ENCODE measurements around the gene MRPS5.

Gene MRPS5

GRCh38 chr2:95082477-95082876, 39.1 kb downstream of the MRPS5 start:
- TF ChIP-seq, protein P1, sequence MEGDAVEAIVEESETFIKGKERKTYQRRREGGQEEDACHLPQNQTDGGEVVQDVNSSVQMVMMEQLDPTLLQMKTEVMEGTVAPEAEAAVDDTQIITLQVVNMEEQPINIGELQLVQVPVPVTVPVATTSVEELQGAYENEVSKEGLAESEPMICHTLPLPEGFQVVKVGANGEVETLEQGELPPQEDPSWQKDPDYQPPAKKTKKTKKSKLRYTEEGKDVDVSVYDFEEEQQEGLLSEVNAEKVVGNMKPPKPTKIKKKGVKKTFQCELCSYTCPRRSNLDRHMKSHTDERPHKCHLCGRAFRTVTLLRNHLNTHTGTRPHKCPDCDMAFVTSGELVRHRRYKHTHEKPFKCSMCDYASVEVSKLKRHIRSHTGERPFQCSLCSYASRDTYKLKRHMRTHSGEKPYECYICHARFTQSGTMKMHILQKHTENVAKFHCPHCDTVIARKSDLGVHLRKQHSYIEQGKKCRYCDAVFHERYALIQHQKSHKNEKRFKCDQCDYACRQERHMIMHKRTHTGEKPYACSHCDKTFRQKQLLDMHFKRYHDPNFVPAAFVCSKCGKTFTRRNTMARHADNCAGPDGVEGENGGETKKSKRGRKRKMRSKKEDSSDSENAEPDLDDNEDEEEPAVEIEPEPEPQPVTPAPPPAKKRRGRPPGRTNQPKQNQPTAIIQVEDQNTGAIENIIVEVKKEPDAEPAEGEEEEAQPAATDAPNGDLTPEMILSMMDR (IDR thresholded peaks at IDR 0.05), result no peak
- H3K4me2 ChIP-seq (ENCODE audit: low read length), result no peak overlapping the region
- no peaks in the 10 kb centered on the region for H3K4me1 ChIP-seq
- no peak overlapping the region for H2AFZ ChIP-seq
- no peaks in the 10 kb centered on the region for H3K9me3 ChIP-seq (ENCODE audit: control insufficient read depth, low read length)
- H3K79me2 ChIP-seq, result no peaks in the 10 kb centered on the region
- H3K4me3 ChIP-seq (ENCODE audit: low read depth, low read length), result no peak overlapping the region
- H3K36me3 ChIP-seq (ENCODE audit: control insufficient read depth, insufficient read depth, low read length), result no peaks in the 10 kb centered on the region
- no peaks in the 10 kb centered on the region for H3K27me3 ChIP-seq (ENCODE audit: control insufficient read depth, insufficient read depth, low read length)
- H3K27ac ChIP-seq, result no peak overlapping the region
- no peak overlapping the region for H3K9ac ChIP-seq

DNA sequence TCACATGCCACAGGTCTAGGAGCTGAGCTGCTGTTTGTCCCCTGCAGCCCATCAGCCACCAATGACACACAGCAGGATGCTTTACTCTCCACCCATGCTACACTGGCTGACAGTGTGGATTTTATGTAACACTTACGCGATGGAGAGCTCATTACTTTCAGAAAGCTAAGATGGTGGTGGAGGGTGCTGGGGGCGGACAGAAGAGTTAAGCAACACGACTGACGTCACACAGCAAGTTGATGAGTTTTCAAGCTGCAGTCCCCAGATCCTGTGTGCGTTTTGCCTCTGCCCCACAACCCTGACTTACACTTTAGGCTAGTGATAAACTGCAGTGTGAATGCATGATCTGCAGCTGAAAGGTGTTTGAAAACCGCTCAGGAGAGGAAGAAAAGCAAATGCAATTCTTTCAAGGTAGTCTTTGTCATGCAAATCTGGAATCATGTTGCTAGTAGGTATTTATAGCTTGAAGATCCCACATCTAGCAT, 42.4 kb downstream of the MRPS5 start:
- Histone ChIP-seq H3K79me2 (no peaks in the 10 kb centered on the region), H3K9me3 (ENCODE audit: control insufficient read depth, low read length) (no peaks in the 10 kb centered on the region), H3K27me3 (ENCODE audit: control insufficient read depth, insufficient read depth, low read length) (no peaks in the 10 kb centered on the region), H3K27ac (no peak overlapping the region), H3K36me3 (ENCODE audit: control insufficient read depth, insufficient read depth, low read length) (no peaks in the 10 kb centered on the region), H3K4me1 (no peaks in the 10 kb centered on the region), H3K9ac (no peak overlapping the region), H2AFZ (no peak overlapping the region), H3K4me2 (ENCODE audit: low read length) (no peak overlapping the region), H3K4me3 (ENCODE audit: low read depth, low read length) (no peak overlapping the region)
- TF ChIP-seq, protein P1 (IDR thresholded peaks at IDR 0.05), result no peak

DNA sequence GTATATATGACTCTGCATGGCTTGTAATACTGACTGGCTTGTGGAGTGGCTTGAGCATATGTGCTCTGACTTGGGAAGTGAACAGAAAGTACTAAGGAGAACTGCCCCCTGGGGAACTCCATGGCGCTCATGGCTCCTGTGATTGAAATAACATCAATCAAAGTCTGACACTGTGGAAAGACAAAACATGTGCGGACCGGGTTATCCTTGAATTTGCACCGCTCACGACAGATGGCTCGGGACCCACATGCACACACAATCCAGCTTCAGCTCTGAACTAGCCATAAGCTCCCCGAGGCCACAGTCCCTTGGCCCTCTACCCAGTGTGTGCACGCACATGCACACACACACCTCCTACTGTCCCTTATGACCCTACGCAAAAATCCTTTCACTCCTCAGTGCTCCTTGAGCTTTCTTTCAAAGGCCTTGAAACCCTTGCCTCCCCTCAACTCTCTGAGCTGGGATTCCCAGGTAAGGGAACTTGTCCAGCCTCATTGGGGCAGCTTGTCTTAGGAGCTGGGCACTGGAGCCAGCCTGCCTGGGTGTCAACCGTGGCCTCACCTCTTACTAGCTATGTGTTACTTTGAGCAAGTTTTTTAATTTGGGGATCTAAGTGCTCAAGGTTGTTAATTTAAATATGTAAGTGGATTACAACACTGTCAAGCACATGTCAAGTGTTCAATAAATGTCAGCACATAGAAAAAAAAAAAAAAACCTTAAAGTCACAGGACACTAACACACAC, 43.6 kb downstream of the MRPS5 start:
- no peak overlapping the region for H2AFZ ChIP-seq
- no peaks in the 10 kb centered on the region for H3K4me1 ChIP-seq
- TF ChIP-seq, protein P1 (IDR thresholded peaks at IDR 0.05), result no peak
- no peaks in the 10 kb centered on the region for H3K79me2 ChIP-seq
- H3K27me3 ChIP-seq (ENCODE audit: control insufficient read depth, insufficient read depth, low read length), result no peaks in the 10 kb centered on the region
- no peaks in the 10 kb centered on the region for H3K9me3 ChIP-seq (ENCODE audit: control insufficient read depth, low read length)
- no peak overlapping the region for H3K4me2 ChIP-seq (ENCODE audit: low read length)
- no peak overlapping the region for H3K4me3 ChIP-seq (ENCODE audit: low read depth, low read length)
- no peak overlapping the region for H3K9ac ChIP-seq
- no peak overlapping the region for H3K27ac ChIP-seq
- no peaks in the 10 kb centered on the region for H3K36me3 ChIP-seq (ENCODE audit: control insufficient read depth, insufficient read depth, low read length)

DNA sequence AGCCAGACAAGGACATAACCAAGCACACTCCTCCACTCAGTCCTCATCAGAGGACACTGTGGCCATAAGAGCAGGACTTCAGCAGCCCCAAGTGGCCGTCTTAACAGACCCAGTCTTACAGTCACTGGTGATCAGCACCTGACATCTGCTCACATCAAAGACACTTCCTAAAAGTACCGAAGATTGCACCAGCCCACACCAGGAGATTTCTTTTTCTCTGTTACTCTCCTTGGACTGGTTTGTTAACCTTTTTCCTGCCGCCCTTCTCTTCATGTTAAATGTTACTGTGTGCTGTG, 44.1 kb downstream of the MRPS5 start:
- H3K9ac ChIP-seq, result no peak overlapping the region

More for the DNA sequence above, 44.1 kb downstream of the MRPS5 start:
- H2AFZ ChIP-seq, result no peak overlapping the region
- no peaks in the 10 kb centered on the region for H3K27me3 ChIP-seq (ENCODE audit: control insufficient read depth, insufficient read depth, low read length)
- H3K79me2 ChIP-seq, result no peaks in the 10 kb centered on the region
- no peaks in the 10 kb centered on the region for H3K36me3 ChIP-seq (ENCODE audit: control insufficient read depth, insufficient read depth, low read length)
- no peak overlapping the region for H3K4me2 ChIP-seq (ENCODE audit: low read length)
- no peaks in the 10 kb centered on the region for H3K4me1 ChIP-seq
- no peak overlapping the region for H3K4me3 ChIP-seq (ENCODE audit: low read depth, low read length)
- TF ChIP-seq, protein P1 (IDR thresholded peaks at IDR 0.05), result no peak
- no peak overlapping the region for H3K27ac ChIP-seq
- no peaks in the 10 kb centered on the region for H3K9me3 ChIP-seq (ENCODE audit: control insufficient read depth, low read length)

Data from parathyroid adenoma (tissue), 2 donors.